Measurements from ENCODE around the gene FBXL13.
"Not testable (repeated sequence)": the region's sequence is repeated elsewhere in the genome, so short reads cannot be mapped to it uniquely, and the experiment has no call there.

FBXL13 gene

DNA sequence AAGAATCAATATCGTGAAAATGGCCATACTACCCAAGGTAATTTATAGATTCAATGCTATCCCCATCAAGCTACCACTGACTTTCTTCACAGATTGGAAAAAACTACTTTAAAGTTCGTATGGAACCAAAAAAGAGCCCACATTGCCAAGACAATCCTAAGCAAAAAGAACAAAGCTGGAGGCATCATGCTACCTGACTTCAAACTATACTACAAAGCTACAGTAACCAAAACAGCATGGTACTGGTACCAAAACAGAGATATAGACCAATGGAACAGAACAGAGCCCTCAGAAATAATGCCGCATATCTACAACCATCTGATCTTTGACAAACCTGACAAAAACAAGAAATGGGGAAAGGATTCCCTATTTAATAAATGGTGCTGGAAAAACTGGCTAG lies 53.7 kb downstream of the FBXL13 start:
- DNase-seq = not testable (repeated sequence)

DNA sequence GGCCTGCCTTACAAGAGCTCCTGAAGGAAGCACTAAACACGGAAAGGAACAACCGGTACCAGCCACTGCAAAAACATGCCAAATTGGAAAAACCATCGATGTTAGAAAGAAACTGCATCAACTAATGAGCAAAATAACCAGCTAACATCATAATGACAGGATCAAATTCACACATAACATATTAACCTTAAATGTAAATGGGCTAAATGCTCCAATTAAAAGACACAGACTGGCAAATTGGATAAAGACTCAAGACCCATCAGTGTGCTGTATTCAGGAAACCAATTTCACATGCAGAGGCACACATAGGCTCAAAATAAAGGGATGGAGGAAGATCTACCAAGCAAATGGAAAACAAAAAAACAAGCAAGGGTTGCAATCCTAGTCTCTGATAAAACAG lies 56.3 kb downstream of the FBXL13 start:
- DNase-seq = not testable (repeated sequence)

DNA sequence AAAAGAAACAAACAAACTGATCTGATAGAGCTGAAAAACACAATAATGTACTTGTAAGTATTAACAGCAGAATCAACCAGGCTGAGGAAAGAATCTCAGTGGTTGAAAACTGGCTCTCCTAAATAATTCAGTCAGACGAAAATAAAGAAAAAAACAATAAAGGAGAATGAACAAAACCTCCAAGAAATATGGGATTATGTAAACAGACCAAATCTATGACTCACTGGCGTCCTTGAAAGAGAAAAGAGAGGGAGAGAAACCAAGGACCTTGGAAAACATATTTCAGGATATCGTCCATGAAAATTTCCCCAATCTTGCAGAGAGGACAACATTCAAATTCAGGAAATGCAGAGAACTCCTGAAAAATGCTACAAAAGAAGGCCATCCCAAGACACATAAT lies 62.9 kb downstream of the FBXL13 start:
- DNase-seq = no peak

DNA sequence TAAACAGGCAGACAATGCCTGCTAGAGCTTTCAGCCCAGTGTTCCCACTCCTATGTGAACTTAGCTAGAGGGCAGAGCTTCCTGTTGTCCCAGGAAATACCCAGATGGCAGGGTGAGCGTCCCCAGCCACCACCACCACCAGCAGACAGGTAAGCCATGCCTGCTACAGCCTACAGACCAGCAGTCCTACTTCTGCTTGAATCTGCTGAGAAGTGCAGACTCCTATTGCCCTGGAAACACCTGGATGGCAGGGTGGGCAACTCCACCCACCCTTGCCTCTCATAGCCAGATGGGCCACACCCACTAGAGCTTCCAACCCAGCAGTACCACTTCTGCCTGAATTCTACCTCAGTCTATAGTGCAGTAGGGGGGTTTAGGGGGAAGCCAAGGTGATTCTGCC lies 64.4 kb downstream of the FBXL13 start:
- DNase-seq = no peak

DNA sequence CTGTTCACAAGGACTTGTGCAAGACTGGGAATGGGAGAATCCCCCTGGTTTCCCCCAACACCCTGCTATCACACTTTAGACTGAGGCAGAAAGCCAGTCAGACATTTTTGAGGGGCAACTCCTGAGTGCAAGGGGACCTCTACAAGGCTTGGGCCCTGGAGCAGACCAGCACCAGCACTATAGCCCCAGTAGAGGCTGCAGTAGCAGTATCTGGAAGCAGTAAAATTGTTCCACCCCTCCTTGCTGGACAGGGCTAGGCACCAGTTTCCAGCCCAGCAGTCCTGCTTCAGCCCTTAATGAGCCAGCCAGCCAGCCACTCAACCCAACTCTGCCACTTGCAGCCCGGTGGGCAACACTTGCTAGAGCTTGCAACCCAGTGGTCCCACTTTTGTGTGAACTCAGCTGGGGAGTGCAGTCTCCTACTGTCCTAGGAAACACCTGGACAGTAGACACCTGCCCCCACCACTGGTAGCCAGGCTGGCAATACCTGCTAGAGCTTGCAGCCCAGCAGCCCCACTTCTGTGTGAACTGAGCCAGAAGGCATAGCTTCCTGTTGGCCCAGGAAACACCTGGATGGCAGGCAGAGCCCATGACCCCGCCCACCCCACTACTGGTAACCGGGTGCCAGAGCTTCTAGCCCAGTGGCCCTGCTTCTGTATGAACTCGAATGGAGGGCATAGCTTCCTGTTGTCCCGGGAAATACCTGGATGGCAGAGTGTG lies 65.0 kb downstream of the FBXL13 start:
- no peak for DNase-seq

DNA sequence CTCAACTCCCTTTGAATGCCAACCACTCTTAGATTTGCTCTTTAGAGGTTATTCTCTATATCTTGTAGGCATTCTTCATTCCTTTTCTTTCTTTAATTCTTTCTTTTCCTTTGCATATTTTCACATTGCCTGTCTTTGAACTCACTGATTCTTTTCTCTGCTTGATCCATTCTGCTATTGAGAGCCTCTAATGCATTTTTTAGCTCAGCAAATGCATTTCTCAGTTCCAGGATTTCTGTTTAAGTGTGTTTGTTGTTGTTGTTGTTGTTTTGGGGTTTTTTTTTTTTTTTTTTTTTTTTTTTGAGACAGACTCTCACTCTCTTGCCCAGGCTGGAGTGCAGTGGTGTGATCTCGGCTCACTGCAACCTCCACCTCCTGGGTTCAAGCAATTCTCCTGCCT lies 71.6 kb downstream of the FBXL13 start:
- no peak for DNase-seq

DNA sequence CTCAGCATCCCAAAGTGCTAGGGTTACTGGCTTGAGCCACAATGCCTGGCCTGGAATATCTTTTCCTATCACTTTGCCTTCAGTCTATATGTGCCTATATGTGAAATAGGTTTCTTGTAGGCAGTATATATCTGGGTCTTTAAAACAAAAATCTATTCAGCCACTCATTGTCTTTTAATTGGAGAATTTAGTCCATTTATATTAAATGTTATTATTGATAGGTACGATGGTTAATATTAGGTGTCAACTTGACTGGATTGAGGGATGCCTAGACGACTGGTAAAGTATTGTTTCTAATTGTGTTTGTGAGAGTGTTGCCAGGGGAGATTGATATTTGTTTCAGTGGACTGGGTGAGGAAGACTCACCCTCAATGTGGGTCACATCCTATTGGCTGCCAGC lies 73.4 kb downstream of the FBXL13 start:
- DNase-seq = no peak

DNA sequence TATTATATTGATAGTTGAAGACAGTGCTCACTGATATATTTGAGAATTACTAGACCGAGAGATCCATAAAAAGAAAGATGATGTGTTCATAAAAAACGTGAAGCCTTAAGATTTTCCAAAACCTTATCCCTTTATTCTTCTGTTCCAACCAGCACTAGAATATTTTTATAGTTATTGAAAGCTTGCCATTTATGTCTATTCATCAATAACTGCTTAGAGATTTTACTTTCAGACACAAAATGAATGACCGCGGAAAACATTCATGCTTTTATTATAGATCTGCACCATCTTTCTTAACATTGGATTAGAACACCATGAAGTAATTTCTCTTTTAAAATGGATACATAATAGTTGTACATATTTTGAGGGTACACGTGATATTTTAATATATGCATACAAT lies 77.6 kb downstream of the FBXL13 start:
- DNase-seq = no peak

DNA sequence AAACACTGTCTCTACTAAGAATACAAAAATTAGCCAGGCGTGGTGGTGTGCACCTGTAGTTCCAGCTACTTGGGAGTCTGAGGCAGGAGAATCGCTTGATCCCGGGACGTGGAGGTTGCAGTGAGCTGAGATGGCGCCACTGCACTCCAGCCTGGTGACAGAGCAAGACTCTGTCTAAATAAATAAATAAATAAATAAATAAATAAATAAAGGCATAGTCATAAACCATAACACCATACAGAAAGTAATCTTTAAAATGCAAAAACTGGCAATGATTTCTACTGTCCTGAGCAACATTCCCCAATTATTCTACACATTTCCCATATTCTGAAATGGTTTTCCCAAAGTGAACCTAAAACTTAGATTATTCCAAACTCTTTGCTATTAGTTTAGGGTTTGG lies 79.0 kb downstream of the FBXL13 start:
- not testable (repeated sequence) for DNase-seq

DNA sequence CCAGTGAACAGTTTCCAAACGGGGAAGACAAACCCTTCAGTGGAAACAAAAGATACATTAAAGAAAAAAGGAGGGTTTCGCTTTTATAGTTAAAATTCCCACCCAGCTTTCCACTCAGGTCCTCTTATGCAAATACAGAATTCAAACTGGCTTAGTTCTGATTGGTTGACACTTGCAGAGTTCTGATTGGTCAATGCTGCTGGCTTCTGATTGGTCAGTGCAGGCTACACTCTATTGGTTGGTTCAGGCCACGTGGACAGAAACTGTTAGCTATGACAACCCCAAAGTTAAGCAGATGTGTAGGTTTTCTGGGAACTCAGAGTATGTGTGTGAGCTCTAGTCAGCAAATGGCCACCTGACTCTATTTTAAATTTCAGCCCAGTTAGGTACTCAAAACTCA lies 80.0 kb downstream of the FBXL13 start:
- no peak for DNase-seq

DNA sequence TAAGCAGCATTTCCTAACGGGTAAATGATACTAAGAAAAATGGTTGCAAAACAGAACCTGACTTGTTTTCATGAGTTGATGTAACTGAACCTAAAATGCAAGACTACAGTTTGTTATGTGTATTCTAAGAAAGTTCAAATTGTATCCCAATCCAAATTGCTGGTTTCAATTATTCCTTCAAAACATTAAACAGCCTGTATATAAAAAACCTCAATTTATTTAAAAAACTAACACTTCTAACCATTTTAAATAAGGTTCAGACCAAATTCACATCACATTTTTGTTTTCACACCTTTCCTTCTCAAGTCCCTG lies 80.9 kb downstream of the FBXL13 start:
- DNase-seq = no peak

DNA sequence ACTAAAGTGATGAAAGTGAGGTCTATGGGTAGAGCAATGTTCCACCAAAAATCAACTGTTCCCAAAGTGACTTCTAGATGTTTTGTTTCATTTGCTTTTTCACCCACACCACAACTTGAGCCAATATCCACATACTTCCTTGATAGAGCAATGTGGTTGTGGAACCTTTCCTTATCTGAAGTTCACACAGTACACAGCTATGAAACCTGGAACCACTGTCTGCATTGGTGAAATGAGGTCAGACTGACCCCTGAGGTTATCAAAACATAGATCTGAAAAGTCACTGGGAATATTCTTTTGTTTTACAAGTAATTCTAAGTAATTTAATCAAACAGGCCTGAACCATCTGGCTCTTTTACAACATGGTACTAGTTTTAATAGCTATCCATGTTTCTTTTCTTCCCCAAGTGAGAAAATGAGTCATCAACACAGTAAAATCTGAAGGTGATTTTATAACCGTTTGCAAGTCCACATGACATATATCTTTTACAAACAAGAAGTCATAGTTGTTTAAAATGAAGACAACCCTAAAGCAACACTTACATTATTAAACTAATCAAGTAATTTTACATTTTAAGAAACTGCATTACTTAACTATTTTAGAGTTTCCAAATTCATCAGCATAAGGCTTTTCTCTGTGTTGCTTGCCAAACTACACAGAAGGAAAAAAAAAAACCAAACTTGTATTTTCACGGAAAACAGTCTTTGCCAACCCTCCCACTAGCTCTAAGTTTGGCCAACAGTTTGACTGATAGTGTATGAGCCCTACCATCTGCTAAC lies 81.5 kb downstream of the FBXL13 start:
- DNase-seq = no peak

DNA sequence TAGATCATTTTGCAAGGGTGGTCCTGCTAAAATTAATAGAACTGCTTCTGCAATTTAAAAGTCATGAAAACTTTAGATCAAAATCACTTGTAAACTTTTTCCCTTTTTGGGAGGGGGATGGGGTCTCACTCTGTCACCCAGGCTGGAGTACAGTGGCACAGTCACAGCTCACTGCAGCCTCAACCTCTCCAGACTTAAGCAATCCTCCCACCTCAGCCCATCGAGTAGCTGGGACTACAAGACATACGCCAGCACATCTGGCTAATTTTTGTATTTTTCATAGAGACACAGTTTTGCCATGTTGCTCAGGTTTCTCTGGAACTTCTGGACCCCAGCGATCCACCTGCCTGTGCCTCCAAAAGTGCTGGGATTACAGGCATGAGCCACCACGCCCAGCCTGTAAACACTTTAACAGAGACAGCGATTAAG lies 82.1 kb downstream of the FBXL13 start:
- no peak for DNase-seq

DNA sequence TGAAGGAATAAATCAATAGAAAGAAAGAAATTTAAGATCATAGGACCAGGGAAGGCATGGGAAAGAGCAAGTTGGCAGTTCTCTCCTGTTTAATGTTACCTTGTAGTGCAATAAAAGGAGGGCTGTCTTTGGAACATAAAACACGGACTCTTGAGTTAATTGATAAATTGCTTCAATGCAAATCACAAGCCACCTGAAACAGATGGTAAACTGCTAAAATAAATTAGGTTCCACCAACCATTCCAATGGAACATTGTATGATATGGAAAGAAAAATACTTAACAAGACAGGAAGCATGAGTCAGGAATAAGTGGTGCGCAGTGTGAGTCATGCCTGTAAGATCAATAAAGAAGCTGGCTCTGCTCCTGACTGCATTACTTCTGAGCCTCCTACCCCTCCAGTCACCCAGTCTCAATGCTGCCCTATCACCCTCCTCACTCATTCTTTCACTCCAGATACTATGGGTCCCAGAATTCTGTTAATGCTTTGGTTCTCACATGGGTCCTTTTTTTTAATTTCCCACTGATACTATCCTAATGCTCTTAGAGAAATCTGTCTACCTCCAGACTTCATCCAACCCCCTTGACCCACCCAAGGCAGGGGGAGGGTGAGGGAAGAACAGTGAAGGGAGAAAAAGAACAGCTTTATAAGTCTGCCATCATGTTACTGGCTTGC lies 82.9 kb downstream of the FBXL13 start:
- no peak for DNase-seq

DNA sequence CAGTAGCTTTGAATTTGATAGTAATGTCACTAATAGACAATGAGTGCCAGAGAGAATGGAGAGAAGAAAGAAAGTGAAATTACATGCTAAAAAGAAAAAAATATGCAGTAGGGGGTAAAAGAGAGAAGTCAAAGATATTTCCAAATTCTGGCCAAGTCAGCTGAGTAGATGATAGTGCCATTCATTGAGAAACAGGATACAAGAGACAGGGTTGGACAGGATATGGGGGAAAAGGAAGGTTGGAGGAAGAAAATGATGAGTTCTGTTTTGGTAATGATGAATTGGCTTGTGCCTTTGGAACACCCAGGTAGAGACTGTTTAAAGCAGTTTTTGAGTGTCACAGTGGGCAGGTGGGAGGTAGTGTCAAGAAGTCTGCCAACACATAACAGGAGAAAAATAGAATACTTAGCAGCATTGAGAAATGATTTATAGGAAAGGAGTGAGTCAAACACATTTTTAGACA lies 83.5 kb downstream of the FBXL13 start:
- DNase-seq = no peak

DNA sequence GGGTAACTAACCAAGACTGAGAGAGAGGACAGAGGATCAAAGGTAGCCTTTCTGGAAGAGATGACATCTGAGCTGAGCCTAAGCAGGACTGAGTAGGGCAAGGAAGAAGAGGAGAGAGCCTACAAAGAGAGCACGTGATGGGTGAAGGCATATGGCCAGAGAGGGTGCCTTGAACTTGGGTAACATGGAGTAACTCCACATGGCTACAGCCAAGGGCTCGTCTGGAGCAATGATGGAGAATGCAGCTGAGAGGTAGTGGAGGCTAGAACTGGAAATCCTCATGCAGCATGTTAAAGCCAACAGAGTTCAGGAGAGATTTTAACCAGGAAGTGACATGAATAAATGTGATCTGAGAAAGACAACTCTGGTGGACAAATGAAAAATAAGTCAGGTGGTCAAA lies 84.0 kb downstream of the FBXL13 start:
- DNase-seq = no peak

DNA sequence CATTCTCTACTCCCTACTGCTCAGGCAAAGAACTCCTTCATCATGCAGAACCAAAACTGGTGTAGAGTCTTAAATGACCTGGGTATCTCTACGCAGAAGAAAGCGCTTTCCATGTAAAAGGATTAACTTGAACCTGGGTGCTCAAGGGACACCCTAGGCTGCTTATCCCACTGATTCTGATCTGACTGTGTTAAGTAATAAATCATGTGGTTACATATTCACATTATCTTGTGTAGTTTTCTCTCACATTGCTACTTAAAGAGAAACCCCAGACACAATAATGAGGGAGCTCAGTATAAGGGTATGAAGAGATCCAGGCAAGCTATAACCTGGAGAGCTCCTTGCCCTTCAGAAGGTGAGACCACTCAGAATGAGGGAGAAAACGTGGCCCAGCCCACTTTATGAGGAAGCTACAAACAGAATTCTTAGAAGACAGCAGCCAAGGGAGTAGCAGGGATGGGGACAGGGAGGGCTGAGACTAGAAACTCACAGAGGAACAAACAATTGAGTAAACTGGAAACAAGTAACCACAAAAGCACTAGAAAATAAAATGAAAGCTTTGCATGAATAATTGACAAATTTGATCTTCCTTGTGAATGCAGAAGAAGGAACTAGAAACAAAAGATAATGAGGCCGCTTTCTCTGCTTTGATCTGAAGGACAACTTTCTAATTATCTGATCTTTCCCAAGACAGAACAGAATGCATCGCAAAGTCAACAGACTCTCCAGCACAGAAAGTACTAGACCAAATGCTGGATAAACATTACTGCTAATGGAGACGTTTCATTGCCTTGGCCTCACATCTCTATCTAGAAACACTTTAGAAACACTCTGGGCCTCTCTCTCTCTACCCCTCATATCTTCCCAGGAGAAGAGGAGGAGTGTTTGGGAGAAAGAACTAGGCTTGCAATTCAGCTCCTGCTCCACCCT lies 85.7 kb downstream of the FBXL13 start:
- no peak for DNase-seq

DNA sequence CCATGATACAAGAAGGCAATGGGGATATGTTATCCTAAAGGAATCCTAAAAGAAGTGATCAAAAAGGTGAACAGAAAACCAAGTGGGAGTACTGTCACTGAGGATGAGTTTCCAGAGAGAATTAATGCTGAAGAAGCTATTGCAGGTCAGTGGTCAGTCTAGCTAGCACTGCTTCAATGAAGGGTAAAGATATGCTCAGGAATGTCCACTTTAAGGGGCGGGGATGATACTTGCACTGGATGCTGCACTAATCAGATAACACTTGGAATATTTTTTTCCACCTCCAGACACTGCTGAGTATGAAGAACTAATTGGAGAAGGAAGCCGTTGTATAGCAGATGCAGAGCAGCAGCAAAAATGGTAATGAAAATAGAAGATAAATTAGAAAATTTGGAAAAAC lies 86.5 kb downstream of the FBXL13 start:
- no peak for DNase-seq

DNA sequence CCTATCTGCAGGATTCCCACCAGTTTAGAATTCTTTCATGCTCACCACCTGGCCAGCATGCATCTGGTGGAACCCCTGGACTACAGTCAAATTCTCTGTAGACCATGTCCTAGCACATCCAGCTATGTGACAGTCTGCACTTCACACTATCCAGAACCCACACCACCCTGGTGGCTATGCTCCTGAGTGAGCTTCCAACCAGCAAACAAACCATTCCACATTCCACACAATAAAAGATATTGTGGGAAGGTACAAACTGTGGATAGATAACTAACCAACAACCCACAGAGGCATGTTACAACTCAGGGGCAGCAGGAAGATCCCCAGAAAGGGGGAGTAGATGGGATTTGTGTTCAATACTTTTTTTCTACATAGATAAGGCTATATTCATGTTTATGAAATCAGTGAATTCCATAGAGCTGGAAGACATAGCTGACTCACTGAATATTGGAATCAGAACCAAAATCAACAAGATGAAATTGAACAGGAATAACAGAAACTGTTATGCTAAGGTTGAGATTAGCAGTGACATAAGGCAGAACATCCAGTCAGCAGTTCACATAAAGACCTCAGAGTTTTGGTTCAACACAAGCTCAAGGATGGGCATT lies 89.3 kb downstream of the FBXL13 start:
- no peak for DNase-seq

DNA sequence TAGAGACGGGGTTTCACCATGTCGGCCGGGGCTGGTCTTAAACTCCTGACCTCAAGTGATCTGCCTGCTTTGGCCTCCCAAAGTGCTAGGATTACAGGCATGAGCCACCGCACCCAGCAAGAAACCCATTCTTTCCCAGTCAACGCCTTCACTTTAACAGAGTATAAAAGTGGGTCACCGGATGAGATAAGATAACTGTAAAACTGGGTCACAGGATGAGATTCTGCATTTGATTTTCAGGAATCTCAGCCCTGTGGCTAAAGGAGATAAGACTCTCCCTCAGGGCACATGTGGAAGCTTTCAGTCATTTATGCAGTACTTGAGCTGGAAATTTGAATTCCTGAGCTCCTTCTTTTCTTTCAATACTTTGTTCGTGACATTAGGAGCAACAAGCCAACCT lies 91.0 kb downstream of the FBXL13 start:
- no peak for DNase-seq

DNA sequence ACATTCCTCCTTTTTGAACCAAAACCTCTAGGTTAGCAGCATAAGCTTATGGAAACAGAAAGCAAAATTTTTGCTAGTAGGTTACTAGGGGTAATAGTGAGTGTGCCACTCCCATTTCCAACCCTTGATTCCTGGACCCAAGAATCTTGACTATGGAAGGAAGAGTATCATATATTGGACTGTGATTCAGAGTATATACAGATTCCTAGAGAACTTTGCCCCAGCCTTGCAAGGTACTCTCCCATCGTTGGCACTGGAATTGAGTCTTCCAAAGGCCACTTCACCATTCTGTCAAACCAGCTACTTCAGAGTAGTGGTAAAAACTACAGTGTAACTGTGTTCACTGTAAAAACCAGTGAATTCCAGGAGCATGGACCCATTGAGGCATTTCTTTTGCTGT lies 92.4 kb downstream of the FBXL13 start:
- no peak for DNase-seq

DNA sequence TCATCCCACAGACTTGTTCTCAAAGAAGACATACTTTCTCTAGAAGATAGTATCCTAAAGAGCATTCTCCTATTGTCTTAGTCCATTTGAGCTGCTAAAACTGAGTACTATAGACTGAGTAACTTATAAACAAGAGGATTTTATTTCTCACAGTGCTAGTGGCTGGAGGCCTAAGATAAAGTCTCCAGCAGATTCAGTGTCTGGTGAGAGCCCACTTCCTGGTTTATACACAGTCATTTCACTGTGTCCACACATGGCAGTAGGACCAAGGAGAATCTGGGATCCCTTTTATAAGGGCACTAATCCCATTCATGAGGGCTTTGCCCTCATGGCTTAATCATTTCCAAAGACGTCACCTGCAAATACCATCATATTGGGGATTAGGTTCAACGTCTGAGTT lies 93.1 kb downstream of the FBXL13 start:
- DNase-seq = no peak

DNA sequence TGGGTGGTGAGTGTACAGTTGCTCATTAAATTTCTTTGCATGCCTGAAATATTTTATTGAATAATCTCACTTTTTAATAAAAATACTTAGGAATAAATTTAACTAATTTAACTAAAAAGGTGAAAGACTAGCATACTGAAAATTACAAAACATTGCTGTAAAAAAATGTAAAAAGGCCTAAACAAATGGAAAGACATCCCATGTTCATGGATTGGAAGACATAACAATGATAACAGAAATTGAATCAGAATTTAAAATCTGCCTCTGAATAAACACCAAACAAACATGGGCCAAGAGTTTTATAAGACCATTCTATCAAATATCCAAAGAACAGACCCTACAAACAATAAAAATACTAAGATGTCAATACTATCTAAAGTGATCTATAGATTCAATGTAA lies 94.9 kb downstream of the FBXL13 start:
- no peak for DNase-seq

All from activated T-cell treated with anti-CD3 and anti-CD28 coated beads, Interleukin-2, amount 50 U/mL, for 1 hour (primary cell).